Superior temporal gyrus (tissue), 1 donor: Measurements from ENCODE around the gene VPS51.

Experiments used
- DNase-seq: peaks from one replicate; pipeline ENCODE4 v3.0.0-alpha.2; 2016; ENCODE audit errors: extremely low spot score

Gene VPS51

GRCh38 chr11:65107078-65107477 is 11.1 kb downstream of the VPS51 start:
- DNase-seq: no peak

- no peak for DNase-seq
Measured at GRCh38 chr11:65107751-65108468, 11.9 kb downstream of the VPS51 start.

- no peak for DNase-seq
Measured at GRCh38 chr11:65108469-65109123, 12.6 kb downstream of the VPS51 start.

GRCh38 chr11:65109231-65110198 is 13.5 kb downstream of the VPS51 start:
- no peak for DNase-seq

- DNase-seq: peak; percentile 94
Measured at GRCh38 chr11:65110354-65110861, 14.4 kb downstream of the VPS51 start.

- no peak for DNase-seq
Measured at GRCh38 chr11:65111159-65111743, 15.2 kb downstream of the VPS51 start.

- peak; percentile 98 for DNase-seq
Measured at GRCh38 chr11:65111744-65112545, 15.9 kb downstream of the VPS51 start, which contains the start of gene TM7SF2. TSS of gene TM7SF2 (plus strand) at chr11:65111872. CDS start at chr11:65112016, 144 bp downstream.

- DNase-seq: peak; percentile 50
Measured at GRCh38 chr11:65112546-65113360, 16.7 kb downstream of the VPS51 start.

- DNase-seq: no peak
Measured at GRCh38 chr11:65113361-65113756, 17.3 kb downstream of the VPS51 start.

- DNase-seq: no peak
Measured at GRCh38 chr11:65113839-65114238, 17.8 kb downstream of the VPS51 start.

- no peak for DNase-seq
Measured at GRCh38 chr11:65114538-65115171, 18.6 kb downstream of the VPS51 start.

- DNase-seq: no peak
Measured at GRCh38 chr11:65115361-65116082, 19.5 kb downstream of the VPS51 start.

GRCh38 chr11:65116370-65117205 is 20.6 kb downstream of the VPS51 start:
- no peak for DNase-seq

- DNase-seq: peak; percentile 99
Measured at GRCh38 chr11:65117206-65118096, 21.4 kb downstream of the VPS51 start, which contains the start of gene ZNHIT2. TSS of gene ZNHIT2 (minus strand) at chr11:65117701. CDS start at chr11:65117653, 48 bp downstream.

- DNase-seq: no peak
Measured at GRCh38 chr11:65118097-65118837, 22.3 kb downstream of the VPS51 start.
